Astrocyte (in vitro differentiated cells and primary cell): ENCODE measurements around the gene AREG. TPM values are rescaled to one million over a fixed set of nuclear protein-coding genes. Genes with fewer than 3 reads are reported as not detected.

Source experiments
- DNase-seq: peaks from one replicate; pipeline ENCODE4 v3.0.0-alpha.2; 2010; ENCODE audit warnings: low read depth
- FAIRE-seq: peaks from 2 replicates; lab custom pipeline; 2011; peaks lifted over from hg19 to GRCh38; lab: Jason Lieb, UNC
- H2AFZ ChIP-seq: 2 replicates; pipeline ENCODE4 v1.6.0; 2012; ENCODE audit warnings: low read depth, low read length, inconsistent platforms
- H3K27ac ChIP-seq: 2 replicates; pipeline ENCODE4 v1.5.1; 2011; ENCODE audit warnings: low read depth, low read length, inconsistent platforms
- H3K27me3 ChIP-seq: 2 replicates; pipeline ENCODE4 v1.6.0; 2011; ENCODE audit warnings: low read length, inconsistent platforms; ENCODE audit not compliant: insufficient read depth
- H3K36me3 ChIP-seq: 2 replicates; pipeline ENCODE4 v1.5.1; 2011; ENCODE audit warnings: low read length, inconsistent platforms; ENCODE audit not compliant: insufficient read depth
- H3K4me1 ChIP-seq: 2 replicates; pipeline ENCODE4 v1.5.1; 2011; ENCODE audit warnings: low read length, inconsistent platforms; ENCODE audit not compliant: insufficient read depth
- H3K4me2 ChIP-seq: 2 replicates; pipeline ENCODE4 v1.6.0; 2012; ENCODE audit warnings: low read length, inconsistent platforms
- H3K4me3 ChIP-seq: 2 replicates; pipeline ENCODE4 v1.5.1; 2011; ENCODE audit warnings: low read depth, mild to moderate bottlenecking, low read length, inconsistent platforms; ENCODE audit not compliant: insufficient read depth
- H3K79me2 ChIP-seq: 2 replicates; pipeline ENCODE4 v1.6.0; 2012; ENCODE audit warnings: mild to moderate bottlenecking, low read length, inconsistent platforms; ENCODE audit not compliant: insufficient read depth
- H3K9ac ChIP-seq: 2 replicates; pipeline ENCODE4 v1.6.0; 2012; ENCODE audit warnings: mild to moderate bottlenecking, low read length, inconsistent platforms
- H3K9me3 ChIP-seq: 2 replicates; pipeline ENCODE4 v1.5.1; 2012; ENCODE audit warnings: low read depth, mild to moderate bottlenecking, low read length, inconsistent platforms; ENCODE audit not compliant: insufficient read depth
- H4K20me1 ChIP-seq: 2 replicates; pipeline ENCODE4 v1.6.0; 2012; ENCODE audit warnings: low read length, inconsistent platforms; ENCODE audit not compliant: insufficient read depth
- H3K27ac Mint-ChIP-seq: one replicate; pipeline ENCODE4 v1.8.0; 2021; ENCODE audit warnings: mild to moderate bottlenecking, mixed read lengths; ENCODE audit not compliant: unreplicated experiment
- H3K27me3 Mint-ChIP-seq: one replicate; pipeline ENCODE4 v1.8.0; 2021; ENCODE audit warnings: low read depth, mixed read lengths; ENCODE audit not compliant: unreplicated experiment
- H3K36me3 Mint-ChIP-seq: one replicate; pipeline ENCODE4 v1.8.0; 2021; ENCODE audit warnings: low read depth, mixed read lengths; ENCODE audit not compliant: unreplicated experiment
- H3K4me1 Mint-ChIP-seq: one replicate; pipeline ENCODE4 v1.8.0; 2021; ENCODE audit warnings: low read depth, mixed read lengths; ENCODE audit not compliant: unreplicated experiment
- H3K4me3 Mint-ChIP-seq: one replicate; pipeline ENCODE4 v1.8.0; 2021; ENCODE audit warnings: mild to moderate bottlenecking, moderate library complexity, mixed read lengths; ENCODE audit not compliant: unreplicated experiment
- H3K9me3 Mint-ChIP-seq: one replicate; pipeline ENCODE4 v1.8.0; 2021; ENCODE audit warnings: mild to moderate bottlenecking, mixed read lengths; ENCODE audit not compliant: unreplicated experiment
- EZH2 ChIP-seq: IDR thresholded peaks from 2 replicates; pipeline ENCODE4 v1.6.1; 2012; ENCODE audit warnings: mild to moderate bottlenecking, low read length, inconsistent platforms; ENCODE audit not compliant: insufficient read depth
- total RNA-seq: library from RNA; stranded (reverse); gene quantifications from 2 replicates; pipeline ENCODE4 v1.2.1, GENCODE V29; 2021
- TF ChIP-seq, protein P1 (sequence below): IDR thresholded peaks from 2 replicates; pipeline ENCODE4 v1.5.1; 2011; ENCODE audit warnings: low read depth, mild to moderate bottlenecking, inconsistent platforms, low read length, moderate library complexity; ENCODE audit not compliant: insufficient read depth

Gene AREG
- total RNA-seq, 1 donor from 2014 or later, result 1.5 TPM

DNA sequence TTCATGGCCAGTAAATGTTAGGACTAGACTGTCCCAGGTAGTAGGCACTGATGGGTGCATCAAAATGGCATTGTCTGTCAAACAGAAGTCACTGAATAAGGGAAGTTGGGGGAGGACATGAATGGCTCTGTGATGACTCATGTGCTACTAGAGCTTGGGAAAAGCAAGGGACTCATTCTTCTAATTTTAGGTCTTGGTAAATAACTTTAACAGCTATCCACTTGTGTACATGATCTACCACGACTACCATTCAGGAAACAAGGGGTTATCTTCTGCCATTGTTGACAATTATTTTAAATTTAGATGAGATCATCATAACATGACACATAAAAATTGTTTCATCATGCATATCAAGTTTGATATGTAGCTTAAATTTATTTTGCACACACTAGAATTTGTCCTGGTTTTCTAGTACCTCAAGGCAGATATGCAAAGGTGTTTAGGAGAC lies 6.3 kb downstream of the AREG start:
- H3K9ac ChIP-seq, result no peak overlapping the region
- H3K4me2 ChIP-seq, result peak overlapping the region; percentile 13
- H3K27me3 ChIP-seq, result no peaks in the 10 kb centered on the region
- no peaks in the 10 kb centered on the region for H3K9me3 ChIP-seq
- peak; percentile 58 for DNase-seq
- TF ChIP-seq EZH2, result no peak
- TF ChIP-seq, protein P1, sequence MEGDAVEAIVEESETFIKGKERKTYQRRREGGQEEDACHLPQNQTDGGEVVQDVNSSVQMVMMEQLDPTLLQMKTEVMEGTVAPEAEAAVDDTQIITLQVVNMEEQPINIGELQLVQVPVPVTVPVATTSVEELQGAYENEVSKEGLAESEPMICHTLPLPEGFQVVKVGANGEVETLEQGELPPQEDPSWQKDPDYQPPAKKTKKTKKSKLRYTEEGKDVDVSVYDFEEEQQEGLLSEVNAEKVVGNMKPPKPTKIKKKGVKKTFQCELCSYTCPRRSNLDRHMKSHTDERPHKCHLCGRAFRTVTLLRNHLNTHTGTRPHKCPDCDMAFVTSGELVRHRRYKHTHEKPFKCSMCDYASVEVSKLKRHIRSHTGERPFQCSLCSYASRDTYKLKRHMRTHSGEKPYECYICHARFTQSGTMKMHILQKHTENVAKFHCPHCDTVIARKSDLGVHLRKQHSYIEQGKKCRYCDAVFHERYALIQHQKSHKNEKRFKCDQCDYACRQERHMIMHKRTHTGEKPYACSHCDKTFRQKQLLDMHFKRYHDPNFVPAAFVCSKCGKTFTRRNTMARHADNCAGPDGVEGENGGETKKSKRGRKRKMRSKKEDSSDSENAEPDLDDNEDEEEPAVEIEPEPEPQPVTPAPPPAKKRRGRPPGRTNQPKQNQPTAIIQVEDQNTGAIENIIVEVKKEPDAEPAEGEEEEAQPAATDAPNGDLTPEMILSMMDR, result no peak
- peak; percentile 82 for FAIRE-seq
- Mint-ChIP-seq H3K27me3 (no peaks in the 10 kb centered on the region), H3K9me3 (no peaks in the 10 kb centered on the region), H3K27ac (peak overlapping the region; percentile 1), H3K36me3 (no peaks in the 10 kb centered on the region), H3K4me1 (peaks cover 25% of the 10 kb centered on the region), H3K4me3 (no peak overlapping the region)
- H2AFZ ChIP-seq, result no peak overlapping the region
- H3K79me2 ChIP-seq, result no peaks in the 10 kb centered on the region
- H3K4me1 ChIP-seq, result peaks cover 25% of the 10 kb centered on the region
- peak overlapping the region; percentile 33 for H3K27ac ChIP-seq
- no peaks in the 10 kb centered on the region for H3K36me3 ChIP-seq
- peak overlapping the region; percentile 13 for H3K4me3 ChIP-seq
- no peaks in the 10 kb centered on the region for H4K20me1 ChIP-seq

DNA sequence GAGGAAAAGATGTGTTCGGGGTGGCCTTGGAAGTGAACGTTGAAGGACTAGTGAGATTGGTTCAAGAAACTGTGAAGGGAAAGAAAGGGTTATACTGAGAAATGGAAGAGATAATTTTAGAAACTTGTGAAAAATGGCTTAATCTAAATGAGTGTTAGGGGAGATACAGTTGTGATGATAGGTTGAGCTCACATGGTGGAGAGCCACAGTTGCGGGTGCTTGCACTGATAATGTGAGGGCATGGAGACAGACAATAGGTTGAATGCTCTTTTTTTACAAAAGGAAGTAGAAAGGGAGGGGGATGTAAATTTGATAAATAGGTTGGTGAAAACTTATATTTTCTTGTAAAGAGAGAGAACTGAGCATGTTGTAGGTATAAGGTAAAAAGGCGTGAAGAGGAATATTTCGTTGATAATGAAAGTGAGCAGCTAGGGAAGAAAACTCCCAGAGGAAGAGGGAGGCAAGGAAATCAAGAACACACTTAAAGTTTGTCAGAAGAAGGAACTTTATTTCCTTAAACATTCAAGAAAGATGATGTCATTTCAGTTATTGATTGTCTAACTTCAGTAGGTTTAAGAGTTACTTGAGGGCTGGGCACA lies 8.2 kb downstream of the AREG start:
- Histone ChIP-seq H4K20me1 (no peaks in the 10 kb centered on the region), H3K79me2 (no peaks in the 10 kb centered on the region), H2AFZ (no peak overlapping the region), H3K27me3 (no peaks in the 10 kb centered on the region), H3K4me1 (peaks cover 20% of the 10 kb centered on the region), H3K4me3 (no peak overlapping the region), H3K9me3 (no peaks in the 10 kb centered on the region), H3K36me3 (no peaks in the 10 kb centered on the region), H3K9ac (no peak overlapping the region), H3K27ac (no peak overlapping the region), H3K4me2 (no peak overlapping the region)
- DNase-seq (no peak), FAIRE-seq (peak; percentile 41)
- Mint-ChIP-seq H3K27me3 (no peaks in the 10 kb centered on the region), H3K36me3 (no peaks in the 10 kb centered on the region), H3K9me3 (no peaks in the 10 kb centered on the region), H3K27ac (peak overlapping the region; percentile 59), H3K4me1 (peaks cover 22% of the 10 kb centered on the region), H3K4me3 (peak overlapping the region; percentile 2)
- TF ChIP-seq, protein P1, result no peak
- no peak for TF ChIP-seq EZH2
